Keratinocyte (primary cell): ENCODE data around the gene PAPOLA. TPM values are rescaled to one million over a fixed set of nuclear protein-coding genes. Genes with fewer than 3 reads are reported as not detected.

ENCODE experiments used
- DNase-seq: peaks from one replicate; pipeline ENCODE4 v3.0.0-alpha.2; 2011; ENCODE audit warnings: low read depth, missing footprints, low spot score
- FAIRE-seq: peaks from 2 replicates; lab custom pipeline; 2011; peaks lifted over from hg19 to GRCh38; lab: Jason Lieb, UNC
- H2AFZ ChIP-seq: 2 replicates; pipeline ENCODE4 v1.6.0; 2012; ENCODE audit warnings: low read length, control low read depth, inconsistent platforms; ENCODE audit not compliant: control insufficient read depth
- H3K27ac ChIP-seq: 2 replicates; pipeline ENCODE4 v1.5.1; 2011; ENCODE audit warnings: low read length; ENCODE audit not compliant: control insufficient read depth, insufficient read depth
- H3K27me3 ChIP-seq: 3 replicates; pipeline ENCODE4 v1.6.0; 2011; ENCODE audit warnings: low read length; ENCODE audit not compliant: control insufficient read depth, insufficient read depth; ENCODE audit errors: extremely low read depth
- H3K36me3 ChIP-seq, 2 experiments: 2 replicates in 1 of 2; 3 replicates in 1 of 2; pipeline ENCODE4 v1.5.1; 2011; ENCODE audit warnings: low read length in 2 of 2, mild to moderate bottlenecking in 1 of 2; ENCODE audit not compliant: control insufficient read depth in 2 of 2, insufficient read depth in 2 of 2; ENCODE audit errors: extremely low read depth in 1 of 2
- H3K4me1 ChIP-seq: 3 replicates; pipeline ENCODE4 v1.5.1; 2011; ENCODE audit warnings: low read length; ENCODE audit not compliant: control insufficient read depth, insufficient read depth; ENCODE audit errors: extremely low read depth
- H3K4me2 ChIP-seq: 3 replicates; pipeline ENCODE4 v1.6.0; 2011; ENCODE audit warnings: low read depth, low read length; ENCODE audit not compliant: control insufficient read depth, insufficient read depth; ENCODE audit errors: extremely low read depth
- H3K4me3 ChIP-seq, 3 experiments: fragments of 200-600 bp in 1 of 3; sonication (generic) in 1 of 3; 2 replicates in 2 of 3; 3 replicates in 1 of 3; pipeline ENCODE4 v1.5.1; 2011 to 2016; ENCODE audit warnings: low read length in 3 of 3, mild to moderate bottlenecking in 3 of 3, control low read depth in 2 of 3, inconsistent platforms in 1 of 3, low read depth in 1 of 3, mixed read lengths in 1 of 3, mixed run types in 1 of 3, moderate library complexity in 1 of 3; ENCODE audit not compliant: control insufficient read depth in 2 of 3, insufficient read depth in 2 of 3; ENCODE audit errors: extremely low read depth in 1 of 3
- H3K79me2 ChIP-seq: 2 replicates; pipeline ENCODE4 v1.6.0; 2012; ENCODE audit warnings: low read length; ENCODE audit not compliant: control insufficient read depth, insufficient read depth
- H3K9ac ChIP-seq: 3 replicates; pipeline ENCODE4 v1.6.0; 2011; ENCODE audit warnings: low read length; ENCODE audit not compliant: control insufficient read depth, insufficient read depth; ENCODE audit errors: extremely low read depth
- H3K9me1 ChIP-seq: 3 replicates; pipeline ENCODE4 v1.6.0; 2011; ENCODE audit warnings: low read length; ENCODE audit not compliant: control insufficient read depth, insufficient read depth; ENCODE audit errors: extremely low read depth
- H3K9me3 ChIP-seq: 2 replicates; pipeline ENCODE4 v1.5.1; 2012; ENCODE audit warnings: low read depth, low read length; ENCODE audit not compliant: control insufficient read depth
- H4K20me1 ChIP-seq: 3 replicates; pipeline ENCODE4 v1.6.0; 2011; ENCODE audit warnings: low read length; ENCODE audit not compliant: control insufficient read depth, insufficient read depth; ENCODE audit errors: extremely low read depth
- CTCF ChIP-seq, 3 experiments: IDR thresholded peaks in 1 of 3; conservative IDR thresholded peaks in 1 of 3; optimal IDR thresholded peaks in 1 of 3; 2 replicates in 2 of 3; 3 replicates in 1 of 3; pipeline versions ENCODE3 to v1.5.1; 2011; ENCODE audit warnings: low read length in 3 of 3, mild to moderate bottlenecking in 3 of 3, moderate library complexity in 2 of 3, control low read depth in 1 of 3, inconsistent platforms in 1 of 3; ENCODE audit not compliant: insufficient read depth in 2 of 3; ENCODE audit errors: extremely low read depth in 1 of 3
- EZH2 ChIP-seq: IDR thresholded peaks from one replicate; pipeline ENCODE4 v1.6.1; 2012; ENCODE audit warnings: inconsistent platforms, mild to moderate bottlenecking, low read length, moderate library complexity
- dilution Hi-C: fragments of 300-500 bp; cut with MboI; formaldehyde crosslinking; loops from one replicate; pipeline ENCODE4 v1.7.0; 2020; ENCODE audit warnings: low sequenced_read_pairs; ENCODE audit not compliant: extremely low pct_ligation_motif_present
- polyA plus RNA-seq, 5 experiments: library from polyadenylated mRNA; depleted of rRNA in 3 of 5; stranded (reverse) in 3 of 5; stranded (forward) in 1 of 5; unstranded in 1 of 5; fragments of >200 nt; gene quantifications; 1 replicate in 1 of 5; 2 replicates in 3 of 5; 3 replicates in 1 of 5; pipeline versions ENCODE4 v1.2.1 to v1.2.3, GENCODE V29; 2011 to 2012; ENCODE audit warnings: missing spikeins in 2 of 5, low read depth in 1 of 5, low replicate concordance in 1 of 5

Gene PAPOLA
- polyA plus RNA-seq, 1 donor (not counting 4 experiments of a cell fraction or from before 2014, with no cell fraction given) = 154 TPM

- H3K27ac ChIP-seq = no peak overlapping the region
- FAIRE-seq (no peak), DNase-seq (no peak)
- H3K4me3 ChIP-seq = no peak overlapping the region
- H3K79me2 ChIP-seq = no peaks in the 10 kb centered on the region
- H3K36me3 ChIP-seq = no peaks in the 10 kb centered on the region
- no peaks in the 10 kb centered on the region for H4K20me1 ChIP-seq
- no peak overlapping the region for H2AFZ ChIP-seq
- dilution Hi-C loops = no loop called here
- no peak for TF ChIP-seq CTCF (optimal IDR thresholded peaks at IDR 0.05 in 1 of 3, IDR thresholded peaks at IDR 0.05 in 1 of 3, conservative IDR thresholded peaks at IDR 0.05 in 1 of 3; ENCODE audit: extremely low read depth in 1 of 3, insufficient read depth in 2 of 3, low read length in 3 of 3)
- no peak for TF ChIP-seq EZH2
- no peaks in the 10 kb centered on the region for H3K27me3 ChIP-seq
- H3K9me1 ChIP-seq = no peaks in the 10 kb centered on the region
- no peaks in the 10 kb centered on the region for H3K9me3 ChIP-seq
- no peak overlapping the region for H3K9ac ChIP-seq
- no peak overlapping the region for H3K4me2 ChIP-seq
- H3K4me1 ChIP-seq = peaks cover 2% of the 10 kb centered on the region
These were observed 24.1 kb upstream of the PAPOLA start for GRCh38 chr14:96478119-96478518.

GRCh38 chr14:96479435-96480146 is 22.6 kb upstream of the PAPOLA start:
- TF ChIP-seq CTCF (optimal IDR thresholded peaks at IDR 0.05 in 1 of 3, IDR thresholded peaks at IDR 0.05 in 1 of 3, conservative IDR thresholded peaks at IDR 0.05 in 1 of 3; ENCODE audit: extremely low read depth in 1 of 3, insufficient read depth in 2 of 3, low read length in 3 of 3) (no peak), EZH2 (no peak)
- Histone ChIP-seq H3K27ac (no peak overlapping the region), H3K4me1 (peaks cover 2% of the 10 kb centered on the region), H3K4me3 (no peak overlapping the region), H3K9me3 (no peaks in the 10 kb centered on the region), H3K79me2 (no peaks in the 10 kb centered on the region), H2AFZ (no peak overlapping the region), H3K4me2 (no peak overlapping the region), H3K36me3 (no peaks in the 10 kb centered on the region), H3K9me1 (no peaks in the 10 kb centered on the region), H3K9ac (no peak overlapping the region), H4K20me1 (no peaks in the 10 kb centered on the region), H3K27me3 (no peaks in the 10 kb centered on the region)
- no peak for FAIRE-seq
- dilution Hi-C loops = no loop called here
- no peak for DNase-seq
